Panc1 (cell line): ENCODE measurements around the gene CSTF1. TPM values are rescaled to one million over a fixed set of nuclear protein-coding genes. Genes with fewer than 3 reads are reported as not detected.
"Not testable (repeated sequence)": the region's sequence is repeated elsewhere in the genome, so short reads cannot be mapped to it uniquely, and the experiment has no call there.

Source experiments
- ATAC-seq: fragments of 200-7000 bp; cut with Tn5 transposase; 2 replicates; pipeline ENCODE4 v1.9.1; 2020; ENCODE audit warnings: mild to moderate bottlenecking, moderate library complexity
- BruUV-seq: library from RNA; stranded (reverse); fragments of 400-500 nt; replicated peaks from 2 replicates; lab custom pipeline; 2021; lab: Mats Ljungman, UMichigan
- CTCF ChIA-PET: fragments of 300-600 bp; sonication (Branson Sonifier 250); formaldehyde crosslinking; loops from one replicate; lab custom pipeline; 2022; ENCODE audit warnings: antibody characterized with exemption; lab: Charles Lee
- POLR2A ChIA-PET: fragments of 300-600 bp; sonication (Branson Sonifier 250); formaldehyde crosslinking; loops from one replicate; lab custom pipeline; 2022; ENCODE audit warnings: antibody characterized with exemption; lab: Charles Lee
- DNase-seq: peaks from one replicate; pipeline ENCODE4 v3.0.0-alpha.2; 2010; ENCODE audit warnings: low read depth, low spot score
- H3K27ac ChIP-seq: 2 replicates; pipeline ENCODE4 v1.5.1; 2011; ENCODE audit warnings: mild to moderate bottlenecking, low read length, inconsistent platforms
- H3K27me3 ChIP-seq: fragments of 200-500 bp; sonication (Bioruptor generic); 2 replicates; pipeline ENCODE4 v1.6.0; 2014; ENCODE audit warnings: low read length, inconsistent platforms; ENCODE audit not compliant: control insufficient read depth, insufficient read depth
- H3K36me3 ChIP-seq: fragments of 200-500 bp; sonication (Bioruptor generic); 2 replicates; pipeline ENCODE4 v1.5.1; 2014; ENCODE audit warnings: inconsistent platforms, mild to moderate bottlenecking, low read length, moderate library complexity; ENCODE audit not compliant: control insufficient read depth, insufficient read depth
- H3K4me1 ChIP-seq: 2 replicates; pipeline ENCODE4 v1.5.1; 2011; ENCODE audit warnings: inconsistent platforms, mild to moderate bottlenecking, low read length, moderate library complexity; ENCODE audit not compliant: control insufficient read depth, insufficient read depth
- H3K4me3 ChIP-seq, 2 experiments: 2 replicates each; pipeline ENCODE4 v1.5.1; 2011 to 2012; ENCODE audit warnings: low read depth in 2 of 2, low read length in 2 of 2, mild to moderate bottlenecking in 2 of 2, inconsistent platforms in 1 of 2, moderate library complexity in 1 of 2
- H3K9me3 ChIP-seq: fragments of 200-500 bp; sonication (Bioruptor generic); 2 replicates; pipeline ENCODE4 v1.5.1; 2014; ENCODE audit warnings: low read depth, mild to moderate bottlenecking, inconsistent platforms, low read length, moderate library complexity; ENCODE audit not compliant: control insufficient read depth, insufficient read depth
- CTCF ChIP-seq: fragments of 450-650 bp; IDR thresholded peaks from 2 replicates; pipeline ENCODE4 v1.5.1; 2017; ENCODE audit warnings: mild to moderate bottlenecking
- POLR2AphosphoS5 ChIP-seq: IDR thresholded peaks from 2 replicates; pipeline ENCODE4 v1.6.1; 2012; ENCODE audit warnings: mild to moderate bottlenecking, low read depth, low read length, moderate library complexity
- REST ChIP-seq, 2 experiments: IDR thresholded peaks; 2 replicates each; pipeline ENCODE4 v1.6.1; 2011 to 2012; ENCODE audit warnings: low read depth in 2 of 2, control low read depth in 1 of 2, low read length in 1 of 2, mild to moderate bottlenecking in 1 of 2, moderate library complexity in 1 of 2; ENCODE audit not compliant: insufficient read depth in 1 of 2
- SIN3A ChIP-seq: IDR thresholded peaks from 2 replicates; pipeline ENCODE4 v1.6.1; 2012; ENCODE audit warnings: low read depth, mild to moderate bottlenecking, low read length, moderate library complexity, borderline replicate concordance; ENCODE audit not compliant: insufficient read depth
- TCF7L2 ChIP-seq: IDR thresholded peaks from 2 replicates; pipeline ENCODE4 v1.6.1; 2011; ENCODE audit warnings: mild to moderate bottlenecking, low read depth, low read length, inconsistent platforms
- in situ Hi-C: cut with HindIII; loops from 2 replicates; pipeline ENCODE4 v1.10.0; 2016; ENCODE audit warnings: low sequenced_read_pairs, low pct_unique_long_range_greater_than_20kb
- intact Hi-C: fragments of 100-400 bp; cut with micrococcal nuclease; formaldehyde crosslinking; loops from one replicate; pipeline ENCODE4 v1.10.0; 2022; ENCODE audit not compliant: unreplicated experiment
- total RNA-seq: library from RNA; stranded (reverse); gene quantifications from one replicate; pipeline ENCODE4 v1.2.1, GENCODE V29; 2021; ENCODE audit not compliant: unreplicated experiment

Gene CSTF1
- total RNA-seq, 1 experiment from 2014 or later: 46.3 TPM

- ATAC-seq (no peak), DNase-seq (no peak)
- TF ChIP-seq POLR2AphosphoS5 (no peak), CTCF (no peak), SIN3A (no peak), REST (IDR thresholded peaks at IDR 0.05; ENCODE audit: insufficient read depth in 1 of 2, low read depth in 2 of 2, low read length in 1 of 2) (no peak), TCF7L2 (no peak)
- Histone ChIP-seq H3K4me1 (no peaks in the 10 kb centered on the region), H3K27me3 (no peaks in the 10 kb centered on the region), H3K36me3 (peaks cover 20% of the 10 kb centered on the region; the same call in 1 of the 2 replicates), H3K27ac (no peak overlapping the region), H3K9me3 (no peaks in the 10 kb centered on the region), H3K4me3 (no peak overlapping the region)
- intact Hi-C loops: loop anchor here (10.0 kb wide), 1 partner anchor 165 kb away; no protein-coding TSS in a partner anchor
- BruUV-seq: no TSS peak
- in situ Hi-C loops: no loop called here
- POLR2A ChIA-PET: no interaction called here
- CTCF ChIA-PET: no interaction called here
Observed at GRCh38 chr20:56409521-56409920, 17.1 kb downstream of the CSTF1 start.

- no TSS peak for BruUV-seq
- ChIA-PET CTCF (no interaction called here), POLR2A (interaction anchor here (0.7 kb wide), 1 partner anchor 14 kb away, joined by 4 read pairs; no protein-coding TSS in a partner anchor)
- no peaks in the 10 kb centered on the region for H3K4me1 ChIP-seq
- DNase-seq: no peak
- TF ChIP-seq POLR2AphosphoS5: no peak
- TF ChIP-seq SIN3A: no peak
- TF ChIP-seq REST (IDR thresholded peaks at IDR 0.05; ENCODE audit: insufficient read depth in 1 of 2, low read depth in 2 of 2, low read length in 1 of 2): no peak
- TF ChIP-seq CTCF: no peak
- TF ChIP-seq TCF7L2: no peak
- no peaks in the 10 kb centered on the region for H3K27me3 ChIP-seq
- no peak for ATAC-seq
- H3K4me3 ChIP-seq: no peak overlapping the region
- in situ Hi-C loops (no loop called here), intact Hi-C loops (loop anchor here (10.0 kb wide), 1 partner anchor 165 kb away; no protein-coding TSS in a partner anchor)
- no peaks in the 10 kb centered on the region for H3K9me3 ChIP-seq
- H3K27ac ChIP-seq: no peak overlapping the region
- H3K36me3 ChIP-seq: peaks cover 17% of the 10 kb centered on the region; the same call in 1 of the 2 replicates
Observed at GRCh38 chr20:56409956-56410355, 17.5 kb downstream of the CSTF1 start.

- not testable (repeated sequence) for H3K27ac ChIP-seq
Observed at GRCh38 chr20:56411287-56411686, 18.8 kb downstream of the CSTF1 start.

More at GRCh38 chr20:56411287-56411686, 18.8 kb downstream of the CSTF1 start:
- intact Hi-C loops, H3K9me3 ChIP-seq, ATAC-seq, BruUV-seq, in situ Hi-C loops, H3K27me3 ChIP-seq, H3K4me3 ChIP-seq, H3K36me3 ChIP-seq, CTCF ChIA-PET, H3K4me1 ChIP-seq, DNase-seq: not testable (repeated sequence)
- POLR2A ChIA-PET: interaction anchor here (0.7 kb wide), 1 partner anchor 217 kb away, joined by 3 read pairs; no protein-coding TSS in a partner anchor
